H9 (cell line): Measurements from ENCODE around the gene MYRIP. TPM values are rescaled to one million over a fixed set of nuclear protein-coding genes. Genes with fewer than 3 reads are reported as not detected.

Source experiments
- DNase-seq: peaks from one replicate; pipeline ENCODE4 v3.0.0-alpha.2; 2017
- H2AFZ ChIP-seq: one replicate; pipeline ENCODE4 v1.6.1; 2013; ENCODE audit warnings: mild to moderate bottlenecking, low read length, control low read depth, moderate library complexity
- H2AK5ac ChIP-seq: 2 replicates; pipeline ENCODE4 v1.6.1; 2013; ENCODE audit warnings: low read length, control low read depth, mixed read lengths; ENCODE audit not compliant: insufficient read length
- H2BK120ac ChIP-seq: one replicate; pipeline ENCODE4 v1.6.1; 2013; ENCODE audit warnings: low read depth, mild to moderate bottlenecking, low read length, control low read depth, inconsistent platforms; ENCODE audit not compliant: poor library complexity, severe bottlenecking
- H2BK12ac ChIP-seq: 2 replicates; pipeline ENCODE4 v1.6.1; 2013; ENCODE audit warnings: low read length, control low read depth, mixed read lengths, low read depth; ENCODE audit not compliant: insufficient read length
- H2BK15ac ChIP-seq: 2 replicates; pipeline ENCODE4 v1.6.1; 2013; ENCODE audit warnings: low read depth, low read length, control low read depth
- H2BK20ac ChIP-seq: one replicate; pipeline ENCODE4 v1.6.1; 2013; ENCODE audit warnings: low read depth, mild to moderate bottlenecking, low read length, control low read depth, inconsistent platforms; ENCODE audit not compliant: poor library complexity, severe bottlenecking
- H2BK5ac ChIP-seq: 2 replicates; pipeline ENCODE4 v1.6.1; 2013; ENCODE audit warnings: low read length, control low read depth, mixed read lengths; ENCODE audit not compliant: insufficient read length
- H3K14ac ChIP-seq: 2 replicates; pipeline ENCODE4 v1.6.1; 2013; ENCODE audit warnings: low read length, control low read depth; ENCODE audit not compliant: insufficient read depth
- H3K18ac ChIP-seq: 2 replicates; pipeline ENCODE4 v1.6.1; 2013; ENCODE audit warnings: low read depth, mild to moderate bottlenecking, mixed read lengths, low read length, control low read depth; ENCODE audit not compliant: insufficient read length
- H3K23ac ChIP-seq: 2 replicates; pipeline ENCODE4 v1.6.1; 2013; ENCODE audit warnings: low read length, control low read depth, mixed read lengths, low read depth; ENCODE audit not compliant: insufficient read length
- H3K23me2 ChIP-seq: 2 replicates; pipeline ENCODE4 v1.6.1; 2013; ENCODE audit warnings: low read depth, mild to moderate bottlenecking, mixed read lengths, low read length, control low read depth; ENCODE audit not compliant: insufficient read length, poor library complexity, severe bottlenecking
- H3K27ac ChIP-seq: 2 replicates; pipeline ENCODE4 v1.5.1; 2013; ENCODE audit warnings: low read length, control low read depth, mixed read lengths, low read depth; ENCODE audit not compliant: insufficient read length
- H3K27me3 ChIP-seq: 2 replicates; pipeline ENCODE4 v1.6.1; 2013; ENCODE audit warnings: low read length, control low read depth, inconsistent platforms; ENCODE audit not compliant: insufficient read depth
- H3K4ac ChIP-seq: 2 replicates; pipeline ENCODE4 v1.6.1; 2013; ENCODE audit warnings: low read depth, mild to moderate bottlenecking, control low read depth, inconsistent platforms, low read length, moderate library complexity
- H3K4me1 ChIP-seq: 2 replicates; pipeline ENCODE4 v1.6.1; 2013; ENCODE audit warnings: low read length, control low read depth, inconsistent platforms; ENCODE audit not compliant: insufficient read depth
- H3K4me2 ChIP-seq: 2 replicates; pipeline ENCODE4 v1.6.1; 2013; ENCODE audit warnings: low read length, control low read depth, mixed read lengths; ENCODE audit not compliant: insufficient read length, insufficient read depth
- H3K56ac ChIP-seq: 2 replicates; pipeline ENCODE4 v1.6.1; 2013; ENCODE audit warnings: low read depth, mild to moderate bottlenecking, mixed read lengths, low read length, control low read depth; ENCODE audit not compliant: insufficient read length
- H3K79me1 ChIP-seq: 2 replicates; pipeline ENCODE4 v1.6.1; 2013; ENCODE audit warnings: low read depth, mild to moderate bottlenecking, moderate library complexity, low read length, control low read depth, inconsistent platforms; ENCODE audit not compliant: insufficient read depth, poor library complexity, severe bottlenecking
- H3K79me2 ChIP-seq: 2 replicates; pipeline ENCODE4 v1.6.1; 2013; ENCODE audit warnings: low read length, control low read depth, inconsistent platforms; ENCODE audit not compliant: insufficient read depth
- H3K9ac ChIP-seq: 2 replicates; pipeline ENCODE4 v1.6.1; 2013; ENCODE audit warnings: low read length, control low read depth, mixed read lengths; ENCODE audit not compliant: insufficient read length; ENCODE audit errors: extremely low read depth
- H3K9me3 ChIP-seq: one replicate; pipeline ENCODE4 v1.6.1; 2013; ENCODE audit warnings: low read depth, low read length, inconsistent platforms; ENCODE audit not compliant: control insufficient read depth
- H3T11ph ChIP-seq: one replicate; pipeline ENCODE4 v1.6.1; 2013; ENCODE audit warnings: mild to moderate bottlenecking, low read length, control low read depth, inconsistent platforms
- H4K20me1 ChIP-seq: one replicate; pipeline ENCODE4 v1.6.1; 2013; ENCODE audit not compliant: control insufficient read depth, insufficient read length, insufficient read depth
- H4K5ac ChIP-seq: 2 replicates; pipeline ENCODE4 v1.6.1; 2013; ENCODE audit warnings: low read depth, mild to moderate bottlenecking, mixed read lengths, low read length, control low read depth; ENCODE audit not compliant: insufficient read length
- H4K8ac ChIP-seq: replicated peaks from 2 replicates; pipeline ENCODE4 v1.6.1; 2013; ENCODE audit warnings: low read length, control low read depth, mixed read lengths, low read depth; ENCODE audit not compliant: insufficient read length
- H4K91ac ChIP-seq: 2 replicates; pipeline ENCODE4 v1.6.1; 2013; ENCODE audit warnings: low read depth, mild to moderate bottlenecking, moderate library complexity, mixed read lengths, low read length, control low read depth; ENCODE audit not compliant: insufficient read length
- H3K27ac Mint-ChIP-seq, 3 experiments: 2 replicates in 2 of 3; 3 replicates in 1 of 3; pipeline ENCODE4 v1.8.0; 2020 to 2021; ENCODE audit warnings: mixed read lengths in 3 of 3, mild to moderate bottlenecking in 1 of 3, moderate library complexity in 1 of 3
- H3K27me3 Mint-ChIP-seq: 2 replicates; pipeline ENCODE4 v1.8.0; 2021; ENCODE audit warnings: low read depth, mild to moderate bottlenecking, moderate library complexity, mixed read lengths
- H3K36me3 Mint-ChIP-seq, 3 experiments: 2 replicates in 2 of 3; 3 replicates in 1 of 3; pipeline ENCODE4 v1.8.0; 2020 to 2021; ENCODE audit warnings: low read depth in 3 of 3, mixed read lengths in 3 of 3; ENCODE audit not compliant: insufficient read depth in 1 of 3
- H3K4me1 Mint-ChIP-seq, 2 experiments: 2 replicates each; pipeline ENCODE4 v1.8.0; 2020; ENCODE audit warnings: mixed read lengths in 2 of 2
- H3K4me3 Mint-ChIP-seq, 2 experiments: 2 replicates in 1 of 2; 3 replicates in 1 of 2; pipeline ENCODE4 v1.8.0; 2020 to 2021; ENCODE audit warnings: mild to moderate bottlenecking in 2 of 2, mixed read lengths in 2 of 2, moderate library complexity in 1 of 2
- H3K9me3 Mint-ChIP-seq, 2 experiments: 2 replicates in 1 of 2; 3 replicates in 1 of 2; pipeline ENCODE4 v1.8.0; 2020; ENCODE audit warnings: mild to moderate bottlenecking in 2 of 2, mixed read lengths in 2 of 2, moderate library complexity in 1 of 2
- CTCF ChIP-seq: fragments of 200-600 bp; sonication (generic); conservative IDR thresholded peaks from 3 replicates; pipeline ENCODE4 v1.8.0; 2021; ENCODE audit warnings: antibody characterized with exemption, mild to moderate bottlenecking
- WGBS: extraction: QIAGEN DNeasy Blood & Tissue Kit; methylation state at CpG from one replicate; pipeline ENCODE4 v1.1.7; 2013; ENCODE audit warnings: missing lambda C conversion rate, low lambda C conversion rate, mixed read lengths; ENCODE audit not compliant: insufficient read length; ENCODE audit errors: extremely low coverage; 5-methylcytosine and 5-hydroxymethylcytosine counted together
- total RNA-seq: library from RNA; stranded (reverse); gene quantifications from 2 replicates; pipeline ENCODE4 v1.2.1, GENCODE V29; 2021

Gene MYRIP
- total RNA-seq, 1 experiment from 2014 or later: 1.8 TPM

- no CpG with 5 or more reads among the region's 1 CpG for WGBS
- H3K79me1 ChIP-seq: no peaks in the 10 kb centered on the region
- Mint-ChIP-seq H3K4me3 (no peak overlapping the region), H3K4me1 (no peaks in the 10 kb centered on the region), H3K27ac (no peak overlapping the region), H3K36me3 (peaks cover 5 to 10% (median 10%) of the 10 kb centered on the region in 3 experiments; a peak in 6 of 7 replicates), H3K27me3 (peaks cover 1% of the 10 kb centered on the region; the same call in 1 of the 2 replicates), H3K9me3 (peaks cover 16 to 20% of the 10 kb centered on the region in 2 experiments)
- no peak overlapping the region for H2AFZ ChIP-seq
- no peak overlapping the region for H2BK120ac ChIP-seq
- no peak overlapping the region for H3K27ac ChIP-seq
- H2BK15ac ChIP-seq: no peak overlapping the region
- no peak overlapping the region for H4K5ac ChIP-seq
- no peak for DNase-seq
- no peak overlapping the region for H3K14ac ChIP-seq
- no peaks in the 10 kb centered on the region for H4K20me1 ChIP-seq
- H3K4ac ChIP-seq: no peak overlapping the region
- no peak for TF ChIP-seq CTCF
- no peak overlapping the region for H2BK12ac ChIP-seq
- H2BK5ac ChIP-seq: no peak overlapping the region
- no peaks in the 10 kb centered on the region for H3K4me1 ChIP-seq
- H3K27me3 ChIP-seq: no peaks in the 10 kb centered on the region
- no peak overlapping the region for H3T11ph ChIP-seq
- no peaks in the 10 kb centered on the region for H3K9me3 ChIP-seq
- no peak overlapping the region for H3K9ac ChIP-seq
- no peaks in the 10 kb centered on the region for H3K23me2 ChIP-seq
- no peak overlapping the region for H4K8ac ChIP-seq
- H3K4me2 ChIP-seq: no peak overlapping the region
- H2AK5ac ChIP-seq: no peak overlapping the region
- no peak overlapping the region for H2BK20ac ChIP-seq
- no peak overlapping the region for H3K56ac ChIP-seq
- no peak overlapping the region for H3K23ac ChIP-seq
- H4K91ac ChIP-seq: no peak overlapping the region
- no peak overlapping the region for H3K18ac ChIP-seq
- no peaks in the 10 kb centered on the region for H3K79me2 ChIP-seq
Observed at GRCh38 chr3:39781025-39781424, 28.4 kb upstream of the MYRIP start.
